ENCODE data around the gene NPPC.

DNA sequence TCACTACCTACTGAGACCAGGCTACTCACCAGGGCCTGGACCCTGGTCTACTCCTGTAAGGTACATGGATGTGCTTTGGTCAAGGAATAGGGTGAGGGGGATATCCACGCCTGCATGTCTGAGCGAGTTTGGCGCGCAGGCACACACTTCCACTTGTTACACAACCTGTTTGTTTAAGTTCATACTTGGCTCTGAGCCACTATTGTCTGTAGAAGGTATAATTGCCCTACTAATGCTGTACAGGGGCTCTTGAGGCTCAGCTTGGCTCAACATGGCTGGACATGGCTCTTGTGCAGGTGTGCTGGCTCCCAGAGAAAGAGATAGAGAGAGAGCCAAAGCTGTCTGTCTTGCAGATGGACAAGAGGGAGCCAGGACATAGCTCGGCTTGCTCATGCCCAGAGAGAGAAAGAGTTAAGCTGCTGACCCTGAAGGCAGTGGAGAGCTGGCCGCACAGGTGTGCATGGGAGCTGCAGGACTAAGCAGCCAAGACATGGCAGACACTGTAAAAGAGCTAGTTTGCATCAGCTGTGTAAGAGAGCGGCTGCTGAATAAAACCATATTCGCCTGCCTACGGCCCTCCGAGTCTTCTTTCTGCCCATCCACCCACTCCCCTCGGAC is 35.2 kb downstream of the NPPC start:
- TF ChIP-seq, protein P1, sequence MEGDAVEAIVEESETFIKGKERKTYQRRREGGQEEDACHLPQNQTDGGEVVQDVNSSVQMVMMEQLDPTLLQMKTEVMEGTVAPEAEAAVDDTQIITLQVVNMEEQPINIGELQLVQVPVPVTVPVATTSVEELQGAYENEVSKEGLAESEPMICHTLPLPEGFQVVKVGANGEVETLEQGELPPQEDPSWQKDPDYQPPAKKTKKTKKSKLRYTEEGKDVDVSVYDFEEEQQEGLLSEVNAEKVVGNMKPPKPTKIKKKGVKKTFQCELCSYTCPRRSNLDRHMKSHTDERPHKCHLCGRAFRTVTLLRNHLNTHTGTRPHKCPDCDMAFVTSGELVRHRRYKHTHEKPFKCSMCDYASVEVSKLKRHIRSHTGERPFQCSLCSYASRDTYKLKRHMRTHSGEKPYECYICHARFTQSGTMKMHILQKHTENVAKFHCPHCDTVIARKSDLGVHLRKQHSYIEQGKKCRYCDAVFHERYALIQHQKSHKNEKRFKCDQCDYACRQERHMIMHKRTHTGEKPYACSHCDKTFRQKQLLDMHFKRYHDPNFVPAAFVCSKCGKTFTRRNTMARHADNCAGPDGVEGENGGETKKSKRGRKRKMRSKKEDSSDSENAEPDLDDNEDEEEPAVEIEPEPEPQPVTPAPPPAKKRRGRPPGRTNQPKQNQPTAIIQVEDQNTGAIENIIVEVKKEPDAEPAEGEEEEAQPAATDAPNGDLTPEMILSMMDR (conservative IDR thresholded peaks at IDR 0.05), result no peak
- no peak for TF ChIP-seq ZFX (IDR thresholded peaks at IDR 0.05)

Data from C4-2B (cell line).